Neural cell (in vitro differentiated cells): ENCODE measurements around the gene NLRC3. TPM values are rescaled to one million over a fixed set of nuclear protein-coding genes. Genes with fewer than 3 reads are reported as not detected.

Source experiments
- H2AFZ ChIP-seq: fragments of 200-600, 300-800 bp; sonication (generic), shearing (Covaris generic); 2 replicates; pipeline ENCODE4 v1.6.0; 2014; ENCODE audit warnings: low read depth, mild to moderate bottlenecking, antibody characterized with exemption, low read length, moderate library complexity
- H3F3A ChIP-seq: fragments of 200-600 bp; shearing (Covaris generic); 2 replicates; pipeline ENCODE4 v1.6.1; 2016; ENCODE audit warnings: mild to moderate bottlenecking, moderate library complexity, mixed read lengths, antibody characterized with exemption, low read length; ENCODE audit not compliant: insufficient read depth, poor library complexity, severe bottlenecking
- H3K27ac ChIP-seq: fragments of 200-600, 300-800 bp; sonication (generic), shearing (Covaris generic); 2 replicates; pipeline ENCODE4 v1.5.1; 2014; ENCODE audit warnings: mild to moderate bottlenecking, low read length, moderate library complexity
- H3K27me3 ChIP-seq: fragments of 300-800, 200-600 bp; sonication (generic), shearing (Covaris generic); 2 replicates; pipeline ENCODE4 v1.6.0; 2014; ENCODE audit warnings: mild to moderate bottlenecking, low read depth, low read length, moderate library complexity; ENCODE audit not compliant: insufficient read depth
- H3K36me3 ChIP-seq: fragments of 300-800, 200-600 bp; sonication (generic), shearing (Covaris generic); 2 replicates; pipeline ENCODE4 v1.5.1; 2014; ENCODE audit warnings: mild to moderate bottlenecking, antibody characterized with exemption, low read length, moderate library complexity; ENCODE audit not compliant: insufficient read depth
- H3K4me2 ChIP-seq: fragments of 300-800, 200-600 bp; sonication (generic), shearing (Covaris generic); 2 replicates; pipeline ENCODE4 v1.6.0; 2014; ENCODE audit warnings: mild to moderate bottlenecking, low read length
- H3K4me3 ChIP-seq: fragments of 300-800, 200-600 bp; sonication (generic), shearing (Covaris generic); 2 replicates; pipeline ENCODE4 v1.5.1; 2014; ENCODE audit warnings: mild to moderate bottlenecking, low read length, moderate library complexity
- H3K79me2 ChIP-seq: fragments of 200-600 bp; shearing (Covaris generic); replicated peaks from 2 replicates; pipeline ENCODE4 v1.6.0; 2014; ENCODE audit warnings: mild to moderate bottlenecking, low read length, moderate library complexity; ENCODE audit not compliant: insufficient read depth
- H3K9ac ChIP-seq: fragments of 300-800, 200-600 bp; sonication (generic), shearing (Covaris generic); 2 replicates; pipeline ENCODE4 v1.6.1; 2016; ENCODE audit warnings: mild to moderate bottlenecking, low read length, mixed read lengths
- H3K9me2 ChIP-seq: fragments of 200-600 bp; shearing (Covaris generic); 2 replicates; pipeline ENCODE4 v1.6.1; 2016; ENCODE audit warnings: mild to moderate bottlenecking, low read length, mixed read lengths; ENCODE audit not compliant: insufficient read depth
- H3K9me3 ChIP-seq: fragments of 200-600, 300-800 bp; sonication (generic), shearing (Covaris generic); 2 replicates; pipeline ENCODE4 v1.6.1; 2016; ENCODE audit warnings: mild to moderate bottlenecking, mixed run types, low read length, moderate library complexity, mixed read lengths
- H4K20me1 ChIP-seq: fragments of 200-600 bp; shearing (Covaris generic); 2 replicates; pipeline ENCODE4 v1.6.1; 2016; ENCODE audit warnings: mild to moderate bottlenecking, mixed run types; ENCODE audit not compliant: insufficient read depth
- EP300 ChIP-seq: fragments of 450-650 bp; conservative IDR thresholded peaks from 2 replicates; pipeline ENCODE4 v1.6.1; 2014; ENCODE audit warnings: antibody characterized with exemption, mild to moderate bottlenecking, moderate library complexity; ENCODE audit not compliant: poor library complexity, severe bottlenecking
- EZH2 ChIP-seq: fragments of 200-600, 300-800 bp; shearing (Covaris generic), sonication (generic); IDR thresholded peaks from 2 replicates; pipeline ENCODE4 v1.6.1; 2014; ENCODE audit warnings: antibody characterized with exemption, low read length, borderline replicate concordance, mild to moderate bottlenecking; ENCODE audit not compliant: insufficient read depth, poor library complexity, severe bottlenecking
- MXI1 ChIP-seq: fragments of 450-650 bp; conservative IDR thresholded peaks from 2 replicates; pipeline ENCODE4 v1.6.1; 2014; ENCODE audit warnings: antibody characterized with exemption, mild to moderate bottlenecking; ENCODE audit not compliant: poor library complexity, severe bottlenecking
- POLR2AphosphoS5 ChIP-seq: IDR thresholded peaks from 2 replicates; pipeline ENCODE4 v1.6.1; 2012
- RAD21 ChIP-seq: fragments of 450-650 bp; conservative IDR thresholded peaks from 2 replicates; pipeline ENCODE4 v1.6.1; 2014; ENCODE audit warnings: antibody characterized with exemption, mild to moderate bottlenecking, moderate library complexity
- SMC3 ChIP-seq: fragments of 450-650 bp; conservative IDR thresholded peaks from 2 replicates; pipeline ENCODE4 v1.6.1; 2014; ENCODE audit warnings: antibody characterized with exemption, mild to moderate bottlenecking, moderate library complexity; ENCODE audit not compliant: poor library complexity
- TAF1 ChIP-seq: IDR thresholded peaks from 2 replicates; pipeline ENCODE4 v1.6.1; 2012; ENCODE audit warnings: low read depth
- polyA plus RNA-seq: library from polyadenylated mRNA; depleted of rRNA; stranded (reverse); fragments of >200 nt; gene quantifications from 2 replicates; pipeline ENCODE4 v1.2.3, GENCODE V29; 2014
- TF ChIP-seq, protein P1 (sequence below): fragments of 450-650 bp; IDR thresholded peaks from 2 replicates; pipeline ENCODE4 v1.5.1; 2014; ENCODE audit warnings: antibody characterized with exemption, mild to moderate bottlenecking, moderate library complexity; ENCODE audit not compliant: poor library complexity, severe bottlenecking
- TF ChIP-seq, protein P2 (sequence below): IDR thresholded peaks from 2 replicates; pipeline ENCODE4 v1.6.1; 2012; ENCODE audit warnings: borderline replicate concordance

Gene NLRC3
- polyA plus RNA-seq, 1 donor from 2014 or later, result 0.57 TPM

DNA sequence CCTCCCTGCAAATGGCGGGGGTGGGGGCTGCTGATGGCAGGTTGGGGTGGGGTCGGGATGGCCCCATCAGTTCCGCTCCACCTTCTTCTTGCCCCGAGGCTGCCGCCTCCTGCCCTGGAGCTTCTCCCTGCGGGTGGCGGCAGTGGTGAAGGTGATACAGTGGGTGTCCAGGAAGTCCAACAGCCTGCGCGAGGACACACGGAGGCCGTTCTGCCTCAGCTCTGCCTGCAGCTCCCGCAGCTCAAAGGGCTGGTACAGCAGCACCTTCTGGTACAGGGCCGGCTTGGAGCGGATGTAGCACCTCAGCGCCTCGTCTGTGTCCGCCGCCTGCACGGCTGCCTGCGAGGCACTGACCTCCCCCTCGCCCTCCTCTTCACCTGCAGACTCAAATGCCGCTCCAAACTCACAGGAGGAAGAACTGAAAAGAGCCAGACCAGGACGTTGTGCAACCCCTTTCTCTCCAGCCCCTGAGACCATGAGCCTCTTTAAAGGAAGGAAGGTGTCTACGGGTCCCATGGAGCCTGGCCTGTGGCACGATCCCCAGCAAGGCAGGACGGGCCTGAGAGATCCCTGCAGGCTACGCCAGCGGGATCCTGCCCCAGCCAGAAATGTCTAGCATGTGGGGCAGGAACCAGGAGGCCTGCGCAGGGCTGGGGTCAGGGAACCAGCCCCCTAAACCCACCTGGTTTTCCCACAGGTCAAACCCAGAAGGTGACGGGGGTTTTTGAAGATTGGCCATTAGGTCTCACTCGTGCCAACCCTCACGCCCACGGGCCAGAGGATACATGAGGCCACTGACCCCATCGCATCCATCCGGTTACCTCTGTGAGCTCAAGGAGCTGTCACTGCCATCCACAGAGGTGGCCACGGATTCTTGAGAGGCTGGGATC, 5.3 kb upstream of the NLRC3 start:
- Histone ChIP-seq H3K36me3 (no peaks in the 10 kb centered on the region), H3K9ac (no peak overlapping the region)

DNA sequence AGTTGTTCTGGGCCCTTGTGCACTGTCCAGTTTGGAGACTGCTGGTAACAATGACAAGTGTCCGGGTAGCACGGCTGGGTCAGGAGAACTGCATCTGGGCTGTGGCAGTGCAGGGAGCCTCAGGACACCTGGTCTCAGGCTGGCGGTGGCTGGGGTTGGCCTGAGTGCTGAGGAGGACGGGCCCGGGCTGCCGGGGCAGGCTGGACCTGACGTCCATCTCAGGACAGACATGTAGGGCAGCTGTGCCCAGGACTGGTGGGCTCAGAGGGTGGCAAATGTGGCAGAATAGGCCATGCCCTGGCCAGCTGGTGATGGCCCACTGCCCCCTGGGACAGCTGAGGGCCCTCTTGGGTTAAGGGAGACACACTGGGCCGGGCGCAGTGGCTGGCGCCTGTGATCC, 4.2 kb upstream of the NLRC3 start:
- H3K9me3 ChIP-seq, result no peaks in the 10 kb centered on the region

More for the DNA sequence above, 5.3 kb upstream of the NLRC3 start:
- no peaks in the 10 kb centered on the region for H3K27me3 ChIP-seq
- H3K9me2 ChIP-seq, result no peaks in the 10 kb centered on the region
- H4K20me1 ChIP-seq, result no peaks in the 10 kb centered on the region
- H2AFZ ChIP-seq, result no peak overlapping the region
- H3K4me2 ChIP-seq, result no peak overlapping the region
- H3K27ac ChIP-seq, result no peak overlapping the region
- H3F3A ChIP-seq, result no peaks in the 10 kb centered on the region
- no peak overlapping the region for H3K4me3 ChIP-seq
- no peaks in the 10 kb centered on the region for H3K79me2 ChIP-seq
- H3K9me3 ChIP-seq, result no peaks in the 10 kb centered on the region
- no peak for TF ChIP-seq TAF1
- TF ChIP-seq RAD21, result no peak
- TF ChIP-seq, protein P1, sequence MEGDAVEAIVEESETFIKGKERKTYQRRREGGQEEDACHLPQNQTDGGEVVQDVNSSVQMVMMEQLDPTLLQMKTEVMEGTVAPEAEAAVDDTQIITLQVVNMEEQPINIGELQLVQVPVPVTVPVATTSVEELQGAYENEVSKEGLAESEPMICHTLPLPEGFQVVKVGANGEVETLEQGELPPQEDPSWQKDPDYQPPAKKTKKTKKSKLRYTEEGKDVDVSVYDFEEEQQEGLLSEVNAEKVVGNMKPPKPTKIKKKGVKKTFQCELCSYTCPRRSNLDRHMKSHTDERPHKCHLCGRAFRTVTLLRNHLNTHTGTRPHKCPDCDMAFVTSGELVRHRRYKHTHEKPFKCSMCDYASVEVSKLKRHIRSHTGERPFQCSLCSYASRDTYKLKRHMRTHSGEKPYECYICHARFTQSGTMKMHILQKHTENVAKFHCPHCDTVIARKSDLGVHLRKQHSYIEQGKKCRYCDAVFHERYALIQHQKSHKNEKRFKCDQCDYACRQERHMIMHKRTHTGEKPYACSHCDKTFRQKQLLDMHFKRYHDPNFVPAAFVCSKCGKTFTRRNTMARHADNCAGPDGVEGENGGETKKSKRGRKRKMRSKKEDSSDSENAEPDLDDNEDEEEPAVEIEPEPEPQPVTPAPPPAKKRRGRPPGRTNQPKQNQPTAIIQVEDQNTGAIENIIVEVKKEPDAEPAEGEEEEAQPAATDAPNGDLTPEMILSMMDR, result no peak
- TF ChIP-seq MXI1, result no peak
- TF ChIP-seq SMC3, result no peak
- TF ChIP-seq POLR2AphosphoS5, result no peak
- no peak for TF ChIP-seq EP300
- TF ChIP-seq, protein P2, sequence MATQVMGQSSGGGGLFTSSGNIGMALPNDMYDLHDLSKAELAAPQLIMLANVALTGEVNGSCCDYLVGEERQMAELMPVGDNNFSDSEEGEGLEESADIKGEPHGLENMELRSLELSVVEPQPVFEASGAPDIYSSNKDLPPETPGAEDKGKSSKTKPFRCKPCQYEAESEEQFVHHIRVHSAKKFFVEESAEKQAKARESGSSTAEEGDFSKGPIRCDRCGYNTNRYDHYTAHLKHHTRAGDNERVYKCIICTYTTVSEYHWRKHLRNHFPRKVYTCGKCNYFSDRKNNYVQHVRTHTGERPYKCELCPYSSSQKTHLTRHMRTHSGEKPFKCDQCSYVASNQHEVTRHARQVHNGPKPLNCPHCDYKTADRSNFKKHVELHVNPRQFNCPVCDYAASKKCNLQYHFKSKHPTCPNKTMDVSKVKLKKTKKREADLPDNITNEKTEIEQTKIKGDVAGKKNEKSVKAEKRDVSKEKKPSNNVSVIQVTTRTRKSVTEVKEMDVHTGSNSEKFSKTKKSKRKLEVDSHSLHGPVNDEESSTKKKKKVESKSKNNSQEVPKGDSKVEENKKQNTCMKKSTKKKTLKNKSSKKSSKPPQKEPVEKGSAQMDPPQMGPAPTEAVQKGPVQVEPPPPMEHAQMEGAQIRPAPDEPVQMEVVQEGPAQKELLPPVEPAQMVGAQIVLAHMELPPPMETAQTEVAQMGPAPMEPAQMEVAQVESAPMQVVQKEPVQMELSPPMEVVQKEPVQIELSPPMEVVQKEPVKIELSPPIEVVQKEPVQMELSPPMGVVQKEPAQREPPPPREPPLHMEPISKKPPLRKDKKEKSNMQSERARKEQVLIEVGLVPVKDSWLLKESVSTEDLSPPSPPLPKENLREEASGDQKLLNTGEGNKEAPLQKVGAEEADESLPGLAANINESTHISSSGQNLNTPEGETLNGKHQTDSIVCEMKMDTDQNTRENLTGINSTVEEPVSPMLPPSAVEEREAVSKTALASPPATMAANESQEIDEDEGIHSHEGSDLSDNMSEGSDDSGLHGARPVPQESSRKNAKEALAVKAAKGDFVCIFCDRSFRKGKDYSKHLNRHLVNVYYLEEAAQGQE, result no peak

More for the DNA sequence above, 4.2 kb upstream of the NLRC3 start:
- Histone ChIP-seq H3K4me3 (no peak overlapping the region), H3K9ac (no peak overlapping the region), H3K36me3 (no peaks in the 10 kb centered on the region), H3F3A (no peaks in the 10 kb centered on the region), H3K79me2 (no peaks in the 10 kb centered on the region), H3K9me2 (no peaks in the 10 kb centered on the region), H2AFZ (no peak overlapping the region), H4K20me1 (no peaks in the 10 kb centered on the region), H3K27ac (no peak overlapping the region), H3K4me2 (no peak overlapping the region), H3K27me3 (no peaks in the 10 kb centered on the region)
- no peak for TF ChIP-seq TAF1
- no peak for TF ChIP-seq POLR2AphosphoS5
- TF ChIP-seq, protein P2, result no peak
- TF ChIP-seq EP300, result no peak
- no peak for TF ChIP-seq SMC3
- TF ChIP-seq MXI1, result no peak
- TF ChIP-seq, protein P1, result no peak
- TF ChIP-seq EZH2, result no peak
- no peak for TF ChIP-seq RAD21
